DMS 273 treated with DMSO at 0.1 percent for 48 hours (cell line): ENCODE data around the gene WASF2.
"Not testable (repeated sequence)": the region's sequence is repeated elsewhere in the genome, so short reads cannot be mapped to it uniquely, and the experiment has no call there.

Source experiments
- DNase-seq: peaks from one replicate; lab custom pipeline; 2025; lab: John Stamatoyannopoulos, UW

WASF2 gene

DNA sequence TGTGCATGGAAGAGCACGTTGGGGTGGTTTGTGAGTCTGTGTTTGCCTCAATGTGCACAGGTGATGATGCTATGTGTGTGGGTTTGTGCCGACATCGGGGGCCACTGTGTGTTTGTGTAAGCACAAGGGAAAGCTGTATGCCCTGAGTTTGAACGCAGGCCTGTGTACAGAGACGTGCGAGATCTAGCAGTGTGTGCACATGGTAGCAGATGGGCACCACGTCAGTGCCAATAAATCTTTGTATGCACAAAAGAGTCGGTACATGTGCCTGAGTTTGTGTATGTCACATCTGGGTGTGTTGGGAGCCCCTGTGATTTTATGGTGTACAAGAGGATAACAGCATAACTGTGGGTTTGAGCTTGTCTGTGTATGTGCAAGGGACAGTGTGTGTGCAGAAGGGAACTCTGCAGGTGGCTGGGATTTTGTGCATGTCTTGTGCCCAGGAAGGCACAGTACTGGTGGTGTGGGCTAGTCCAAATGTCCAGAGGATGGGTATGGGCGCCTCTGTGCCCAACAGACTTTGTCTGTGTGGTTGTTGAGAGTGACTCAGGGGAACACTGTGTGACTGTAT is 32.0 kb upstream of the WASF2 start:
- DNase-seq, result peak; percentile 46

DNA sequence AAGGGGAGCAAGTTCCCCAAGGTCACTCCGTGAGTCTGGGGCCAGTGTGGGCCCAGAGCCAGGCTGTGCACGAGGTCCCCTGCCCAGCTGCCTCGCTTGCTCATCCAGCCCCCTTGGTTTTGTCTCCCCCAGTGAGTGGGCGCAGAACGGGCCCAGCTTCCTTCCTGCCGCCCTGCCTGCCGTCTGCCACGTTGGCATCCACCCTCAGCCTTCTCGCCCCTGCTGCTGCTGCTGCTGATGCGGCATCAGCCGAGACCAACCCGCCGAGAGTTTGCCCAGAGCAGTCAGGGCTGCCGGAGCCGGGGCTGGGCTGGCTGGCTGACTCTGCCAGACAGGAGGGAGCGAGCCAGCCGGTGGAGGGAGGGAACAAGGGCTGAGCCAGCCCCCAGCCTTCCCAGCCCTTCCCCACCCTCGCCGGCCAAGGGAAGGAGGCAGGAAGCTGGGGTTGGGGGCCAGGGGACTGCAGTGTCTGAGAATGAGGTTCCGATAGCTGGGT is 31.4 kb upstream of the WASF2 start:
- DNase-seq, result peak; percentile 78

DNA sequence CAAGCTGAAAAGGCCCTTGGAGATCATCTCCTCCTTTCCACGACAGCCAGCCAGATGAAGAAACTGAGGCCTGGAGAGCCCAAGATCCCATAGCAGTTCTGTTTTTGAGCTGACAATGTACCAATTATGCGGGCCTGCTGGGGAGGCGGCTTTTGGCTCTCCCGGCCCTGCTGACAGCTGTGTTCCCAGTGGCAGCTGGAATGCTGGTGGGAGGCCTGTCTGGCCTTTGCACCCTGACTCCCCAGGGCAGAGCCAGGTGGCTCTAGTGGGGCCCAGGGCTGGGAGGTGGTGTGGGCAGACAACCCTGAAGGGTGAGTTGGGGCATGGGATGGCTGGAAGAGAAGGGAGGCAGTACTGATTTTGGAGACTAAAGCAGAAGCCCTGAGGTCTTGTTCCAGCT is 30.7 kb upstream of the WASF2 start:
- peak; percentile 49 for DNase-seq

DNA sequence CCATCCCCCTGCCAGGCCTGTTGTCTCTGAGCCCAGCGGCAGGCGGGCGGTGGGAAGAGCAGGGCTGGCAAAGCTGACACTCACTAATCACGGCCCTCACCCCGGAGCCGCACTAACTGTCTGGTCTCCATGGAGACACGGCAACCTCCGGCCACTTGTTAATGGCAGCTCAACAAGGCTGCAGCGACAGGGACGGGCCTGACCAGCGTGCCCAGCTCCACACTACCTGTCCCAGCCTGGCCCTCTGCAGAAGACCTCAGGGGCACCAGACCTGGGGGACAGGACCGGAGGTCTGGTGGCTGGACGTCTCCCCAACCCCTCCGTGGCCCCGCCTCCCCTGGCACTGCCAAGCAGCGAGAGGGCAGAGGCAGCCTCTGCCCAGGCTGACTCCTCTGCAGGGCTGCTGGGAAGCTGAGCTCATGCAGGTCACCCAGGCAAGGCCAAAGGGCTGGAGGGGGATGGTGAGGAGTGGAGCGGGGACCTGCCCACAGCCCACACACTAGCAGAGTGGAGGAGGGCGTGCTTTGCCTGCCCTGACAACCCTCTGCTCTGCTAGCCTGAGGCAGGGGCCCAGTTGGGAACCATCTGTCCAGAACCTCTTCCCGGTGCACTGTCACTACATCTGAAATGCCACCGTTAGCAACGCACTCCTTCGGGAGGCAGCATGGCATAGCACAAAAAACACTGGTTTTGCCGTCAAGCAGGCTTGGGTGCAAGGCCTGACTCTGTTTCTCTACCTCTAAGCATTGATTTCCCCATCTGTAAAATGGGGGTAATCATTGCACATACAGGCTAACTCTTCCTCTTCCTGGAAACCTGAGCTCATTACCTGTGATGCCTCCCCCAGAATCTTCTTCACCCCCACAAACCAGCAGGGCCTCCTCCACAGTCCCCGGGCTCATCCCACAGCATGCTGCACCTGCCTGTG is 29.6 kb upstream of the WASF2 start:
- DNase-seq, result peak; percentile 66

DNA sequence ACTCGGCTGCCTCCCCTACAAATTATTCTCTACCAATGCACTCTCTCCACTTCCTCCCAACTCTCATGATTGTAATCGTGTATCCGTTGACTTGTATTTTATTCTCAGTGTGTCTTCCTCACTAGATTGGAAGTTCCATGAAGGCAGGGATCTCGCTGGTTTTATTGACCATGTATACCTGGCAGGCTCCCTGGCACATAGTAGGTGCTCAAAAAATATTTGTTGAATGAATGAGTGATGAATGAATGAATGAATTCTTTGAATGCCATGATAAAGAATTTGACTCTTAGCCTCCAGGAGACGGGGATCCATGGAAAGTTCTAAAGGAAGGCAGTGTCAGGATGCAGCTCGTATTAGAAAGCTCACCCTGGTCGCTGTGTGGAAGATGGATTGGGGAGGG is 28.8 kb upstream of the WASF2 start:
- DNase-seq, result no peak

DNA sequence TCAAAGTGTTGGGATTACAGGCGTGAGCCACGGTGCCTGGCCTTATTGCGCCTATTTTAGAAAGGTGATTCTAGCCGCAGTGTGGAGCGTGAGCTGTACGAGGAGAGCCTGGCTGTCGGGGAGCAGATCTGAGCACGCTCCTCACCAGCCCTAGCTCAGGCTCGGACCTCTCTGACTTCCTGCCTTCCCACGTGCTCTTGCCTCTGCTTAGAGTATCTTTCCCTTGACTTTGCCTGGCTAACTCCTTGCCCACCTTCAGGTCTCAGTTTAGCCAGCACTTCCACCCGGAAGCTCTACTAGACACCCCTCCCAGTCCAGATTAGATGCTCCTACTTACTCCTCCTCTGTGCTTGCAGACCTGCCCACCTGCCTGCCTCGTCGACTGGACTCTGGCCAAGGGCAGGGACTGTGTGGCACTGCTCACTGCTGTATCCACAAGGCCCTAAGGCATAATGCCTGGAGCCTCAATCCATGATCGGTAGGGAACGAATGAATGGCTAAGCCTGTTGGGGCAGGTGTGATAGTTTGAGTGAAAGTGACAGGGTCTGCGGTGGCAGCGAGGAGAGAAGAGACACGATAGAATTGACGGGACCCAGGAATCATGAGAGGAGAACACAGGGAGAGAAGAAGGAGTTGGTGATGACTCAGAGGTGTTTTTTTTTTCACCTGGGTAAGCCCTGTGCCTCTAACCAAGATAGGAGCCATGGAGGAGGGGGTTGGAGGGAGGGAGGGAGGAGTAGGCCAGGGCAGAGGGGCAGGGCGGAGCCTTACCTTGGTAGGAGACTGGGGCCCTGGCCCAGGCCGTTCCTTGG is 28.1 kb upstream of the WASF2 start:
- no peak for DNase-seq

DNA sequence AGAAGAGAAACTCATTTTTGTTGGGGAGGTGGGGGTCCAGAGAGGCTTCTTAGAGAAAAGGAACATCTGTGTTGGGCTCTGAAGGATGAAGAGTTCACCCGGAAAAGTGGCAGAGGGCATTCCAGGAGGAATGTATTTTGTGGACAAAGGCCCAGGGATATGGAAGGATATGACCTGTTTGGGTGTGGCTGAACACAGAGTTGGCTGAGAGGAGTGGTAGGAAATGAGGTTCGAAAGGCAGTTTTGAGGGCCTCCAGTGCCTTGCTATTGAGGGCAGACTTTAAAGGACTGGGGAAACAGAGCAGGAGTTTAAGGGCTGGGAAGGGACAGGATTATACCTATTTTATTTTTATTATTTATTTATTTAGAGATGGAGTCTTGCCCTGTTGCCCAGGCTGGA is 27.3 kb upstream of the WASF2 start:
- DNase-seq, result no peak

DNA sequence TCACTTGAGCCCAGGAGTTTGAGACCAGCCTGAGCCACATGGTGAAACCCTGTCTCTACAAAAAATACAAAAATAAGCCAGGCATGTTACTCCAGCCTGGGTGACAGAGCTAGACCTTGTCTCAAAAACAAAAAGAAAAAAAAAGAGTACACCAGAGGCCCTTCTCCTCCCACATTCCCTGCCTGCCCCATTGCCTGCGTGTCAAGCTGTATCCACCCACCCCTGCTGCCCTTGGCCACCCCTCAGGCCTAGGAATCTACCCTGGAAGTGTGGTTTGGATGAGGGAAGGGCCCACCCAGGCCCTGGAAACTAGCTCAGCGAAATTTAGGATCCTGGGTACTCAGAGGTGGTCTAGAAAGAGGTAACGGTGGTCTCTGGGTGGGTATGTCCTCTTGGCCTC is 25.7 kb upstream of the WASF2 start:
- DNase-seq, result no peak

DNA sequence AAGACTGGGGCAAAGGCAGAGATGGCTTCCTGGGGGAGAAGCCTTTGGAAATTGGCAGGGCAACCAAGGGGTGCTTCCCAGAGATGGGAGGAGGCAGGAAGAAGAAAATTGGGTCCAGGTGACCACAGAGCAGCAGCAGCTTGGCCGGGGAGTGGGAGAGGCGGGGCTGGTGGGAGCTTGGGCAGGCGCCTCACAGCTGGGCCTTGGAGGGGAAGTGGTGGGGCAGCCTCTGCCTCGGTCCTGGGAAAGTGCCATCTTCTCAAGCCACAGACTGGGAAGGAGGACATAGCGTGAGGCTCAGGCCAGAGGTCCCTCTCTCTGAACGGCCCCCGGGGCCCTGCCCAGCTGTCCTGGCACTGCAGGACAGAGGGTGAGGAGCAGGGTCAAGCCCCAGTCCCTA is 24.0 kb upstream of the WASF2 start:
- DNase-seq, result no peak

DNA sequence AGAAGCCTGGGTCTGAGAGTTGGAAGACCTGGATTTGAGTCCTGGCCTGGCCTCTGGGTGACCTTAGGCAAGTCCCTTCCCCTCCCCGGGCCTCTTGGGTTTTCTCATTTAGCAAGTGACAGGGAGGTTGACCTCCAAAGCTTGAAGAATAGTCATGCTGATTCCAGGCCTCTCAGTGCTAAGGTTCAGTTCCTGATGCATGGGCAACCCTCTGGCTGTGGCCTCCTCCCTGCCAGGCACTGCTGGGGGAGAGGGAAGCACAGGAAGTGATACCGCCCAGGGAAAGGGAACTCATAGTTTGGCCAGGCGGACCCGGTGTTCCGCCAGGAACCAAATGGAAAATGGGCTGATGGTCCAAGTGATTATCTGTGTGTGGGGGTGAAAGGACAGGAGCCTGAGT is 23.6 kb upstream of the WASF2 start:
- DNase-seq, result no peak

DNA sequence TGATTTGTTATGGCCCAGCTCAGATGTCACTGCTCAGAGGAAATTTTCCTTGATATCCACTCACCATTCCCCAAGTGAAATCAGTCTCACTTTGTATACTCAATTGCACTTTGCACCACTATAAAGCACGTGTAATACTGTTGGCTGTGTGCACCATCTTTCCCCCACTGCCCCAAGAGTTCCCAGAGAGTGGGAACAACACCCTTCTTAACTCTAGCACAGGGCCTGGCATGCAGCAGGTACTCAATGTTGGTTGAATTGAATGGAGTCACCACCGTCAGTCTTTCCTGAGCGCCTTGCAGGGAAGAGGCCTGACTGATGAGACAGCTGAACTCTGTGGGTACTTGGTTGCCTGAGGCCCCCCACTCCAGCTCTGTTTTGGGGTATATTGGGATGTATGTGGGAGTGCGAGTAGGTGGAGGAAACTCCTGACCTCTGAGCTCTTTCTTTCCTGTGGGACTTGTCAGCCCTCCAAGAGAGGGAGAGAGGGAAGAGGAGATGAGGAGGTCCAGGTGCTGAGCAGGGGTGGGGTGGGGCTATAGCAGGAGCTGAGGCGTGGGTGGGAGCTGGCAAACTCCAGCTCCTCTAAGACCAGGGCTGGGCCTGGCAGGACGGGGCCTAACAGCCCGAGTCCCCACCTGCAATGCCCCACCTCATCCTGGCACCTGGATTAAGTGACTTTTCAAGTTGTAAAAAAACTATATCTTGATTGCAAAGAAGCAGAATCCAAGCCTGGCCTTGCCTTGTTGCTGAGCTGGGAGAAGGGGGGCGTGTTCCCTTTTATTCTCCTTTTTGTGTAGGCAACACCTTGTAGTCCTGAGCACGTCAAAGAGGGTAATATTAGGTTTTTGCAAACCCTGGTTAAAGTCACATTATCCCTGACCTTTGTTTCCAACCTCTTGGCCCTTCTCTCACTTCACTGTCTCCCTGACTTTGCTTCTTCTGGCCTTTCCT is 19.4 kb upstream of the WASF2 start:
- no peak for DNase-seq

DNA sequence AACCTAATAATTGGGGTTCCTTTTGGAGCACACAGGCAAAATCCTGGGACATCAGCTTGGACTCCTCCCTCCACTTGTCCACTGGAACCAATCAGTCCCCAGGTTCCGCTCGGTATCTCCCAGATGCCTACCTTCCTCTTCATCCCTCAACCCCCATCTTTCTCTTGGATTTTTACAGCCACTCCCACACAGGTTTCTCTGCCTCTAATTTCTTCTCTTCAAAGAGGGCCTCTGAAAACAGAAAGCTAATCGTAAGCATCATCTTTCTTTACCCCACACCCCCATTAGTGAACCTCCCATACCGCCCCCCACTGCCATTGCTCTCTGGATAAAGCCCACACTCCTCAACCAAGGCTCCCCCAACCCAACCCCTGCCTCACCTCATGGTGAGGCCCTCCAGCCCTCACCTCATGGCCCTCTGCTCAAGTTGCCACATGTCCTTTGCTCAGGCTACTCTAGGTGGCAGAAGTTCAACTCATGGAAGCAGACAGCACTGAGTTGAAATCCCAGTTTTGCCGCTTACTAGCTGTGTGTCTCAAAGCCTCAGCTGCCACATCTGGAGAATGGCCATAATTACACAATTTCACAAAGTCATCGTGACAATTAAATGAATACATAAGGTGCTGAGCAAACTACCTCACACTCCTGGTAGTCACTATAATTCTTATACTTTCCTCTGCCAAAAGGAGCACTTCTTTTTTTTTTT is 18.1 kb upstream of the WASF2 start:
- no peak for DNase-seq

DNA sequence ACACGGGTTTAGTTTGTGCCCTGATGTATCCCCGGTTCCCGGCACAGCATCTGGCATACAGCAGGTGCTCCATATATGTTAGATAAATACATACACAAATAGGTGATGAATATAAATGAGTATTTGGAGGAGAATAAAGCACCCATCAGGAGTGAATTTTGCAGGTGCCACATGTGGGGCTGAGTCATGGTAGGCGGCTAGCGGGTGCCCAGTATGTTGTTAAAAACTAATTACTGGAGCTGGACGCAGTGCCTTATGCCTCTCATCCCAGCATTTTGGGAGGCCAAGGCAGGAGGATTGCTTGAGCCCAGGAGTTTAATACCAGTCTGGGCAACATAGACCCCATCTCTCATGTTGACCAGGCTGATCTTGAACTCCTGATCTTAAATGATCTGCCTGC is 16.7 kb upstream of the WASF2 start:
- no peak for DNase-seq

DNA sequence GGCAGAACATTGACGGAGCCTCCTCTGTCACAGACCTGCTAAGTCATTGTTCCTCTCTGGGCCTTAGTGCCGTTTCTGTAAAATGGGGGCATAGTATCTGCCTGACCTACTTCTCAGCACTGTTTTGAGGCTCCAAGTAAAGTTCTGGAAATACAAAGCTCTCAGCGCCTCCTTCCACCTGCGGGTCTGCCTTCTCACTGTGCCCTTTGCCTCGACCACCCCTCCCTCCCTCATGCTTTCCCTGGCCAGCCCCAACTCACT is 15.4 kb upstream of the WASF2 start:
- no peak for DNase-seq

DNA sequence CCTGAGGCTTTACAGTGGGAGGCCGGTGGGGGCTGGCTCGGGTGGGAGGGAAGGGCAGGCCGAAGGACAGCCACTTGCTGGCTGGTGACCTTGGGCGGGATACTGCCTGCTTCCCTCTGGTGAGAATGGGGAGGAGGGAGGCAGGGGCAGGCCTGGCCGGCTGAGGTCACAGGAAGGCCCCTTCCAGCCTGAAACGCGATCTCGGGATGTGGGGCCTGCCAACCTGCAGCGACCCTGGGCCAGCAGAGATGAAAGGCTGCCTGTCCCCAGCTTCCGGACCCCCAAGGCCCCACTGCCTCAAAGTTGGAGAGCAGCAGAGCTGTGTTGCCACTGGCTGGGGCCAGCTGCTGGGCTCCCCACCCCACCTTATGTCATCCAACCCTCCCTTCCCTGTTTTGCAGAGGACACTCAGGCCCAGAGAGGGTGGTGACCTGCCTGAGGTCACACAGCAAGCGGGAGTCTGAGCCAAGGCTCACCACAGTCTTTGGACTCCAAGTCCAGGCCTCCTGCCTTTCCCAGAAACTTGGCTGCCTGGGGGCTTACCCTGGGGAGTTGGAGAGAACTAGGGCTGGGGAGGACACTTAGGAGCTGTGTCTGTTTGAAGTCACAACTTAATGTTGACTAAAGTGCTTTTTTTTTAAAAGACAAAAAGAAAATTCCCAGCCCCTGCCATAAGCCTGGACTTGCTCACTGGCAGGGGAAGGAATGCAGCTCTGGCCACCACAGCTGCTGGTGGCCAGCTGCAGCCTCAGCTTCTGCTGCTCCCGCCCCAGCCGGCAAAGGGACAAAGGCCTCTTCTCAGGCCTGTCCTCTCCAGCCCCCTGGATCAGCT is 14.8 kb upstream of the WASF2 start:
- DNase-seq, result no peak

DNA sequence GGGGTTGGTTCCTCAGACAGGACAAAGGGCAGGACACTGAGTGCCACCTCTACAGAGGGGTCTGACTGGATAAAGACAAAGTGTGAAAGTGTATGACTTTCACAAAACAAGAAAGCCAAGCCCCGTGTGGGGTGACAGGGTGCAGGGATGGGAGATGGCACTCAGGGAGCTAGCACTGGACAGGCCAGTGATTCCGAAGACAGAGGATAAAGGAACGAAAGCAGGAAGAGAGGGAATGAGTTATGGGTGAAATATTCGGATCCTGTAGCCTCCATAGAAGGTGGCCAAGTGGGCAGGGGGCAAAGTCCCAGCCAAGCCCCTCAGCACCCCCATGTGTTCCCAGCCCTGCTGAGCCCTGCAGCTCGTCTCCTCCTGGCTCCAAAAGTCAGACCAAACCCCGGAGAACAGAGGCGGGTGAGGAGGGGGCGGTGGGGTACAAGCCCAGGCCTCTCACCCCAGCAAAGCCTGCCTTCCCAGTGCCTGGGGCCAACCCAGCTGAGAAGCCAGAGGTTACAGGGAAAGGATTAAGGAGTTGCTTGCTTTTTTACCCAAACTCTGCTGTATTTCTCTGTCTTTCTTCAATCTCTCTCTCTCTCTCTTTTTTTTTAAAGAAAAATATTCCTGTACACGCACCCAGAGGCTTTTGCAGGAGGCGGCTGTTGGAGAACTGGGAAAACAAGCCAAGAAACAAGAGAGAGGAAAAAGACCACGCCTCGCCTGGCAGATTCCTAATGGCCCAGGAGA is 14.0 kb upstream of the WASF2 start:
- DNase-seq, result no peak

DNA sequence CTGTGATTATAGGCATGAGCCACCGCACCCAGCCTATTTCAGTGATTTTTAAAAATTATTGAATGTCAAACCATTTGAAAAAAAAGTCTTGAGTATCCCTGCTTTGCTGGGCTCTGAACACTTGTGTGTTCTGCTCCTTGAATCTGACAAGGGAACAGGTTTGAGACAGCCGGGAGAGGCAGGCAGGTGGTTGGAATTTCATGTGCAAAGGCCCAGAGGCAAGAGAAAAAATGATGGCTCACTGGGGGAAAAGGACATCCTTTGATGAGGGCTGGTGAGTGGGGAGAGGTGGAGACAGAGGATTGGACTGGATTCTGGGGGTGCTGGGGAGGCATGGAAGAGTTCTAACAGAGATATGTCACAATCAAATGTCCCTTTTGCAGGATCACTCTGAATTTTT is 13.1 kb upstream of the WASF2 start:
- DNase-seq, result no peak

DNA sequence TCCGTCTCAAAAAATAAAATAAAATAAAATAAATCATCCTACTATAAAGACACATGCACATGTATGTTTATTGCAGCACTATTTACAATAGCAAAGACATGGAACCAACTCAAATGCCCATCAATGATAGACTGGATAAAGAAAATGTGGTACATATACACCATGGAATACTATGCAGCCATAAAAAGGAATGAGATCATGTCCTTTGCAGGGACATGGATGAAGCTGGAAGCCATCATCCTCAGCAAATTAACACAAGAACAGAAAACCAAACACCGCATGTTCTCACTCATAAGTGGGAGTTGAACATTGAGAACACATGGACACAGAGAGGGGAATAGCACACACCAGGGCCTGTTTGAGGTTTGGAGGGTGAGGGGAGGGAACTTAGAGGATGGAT is 11.2 kb upstream of the WASF2 start:
- not testable (repeated sequence) for DNase-seq

DNA sequence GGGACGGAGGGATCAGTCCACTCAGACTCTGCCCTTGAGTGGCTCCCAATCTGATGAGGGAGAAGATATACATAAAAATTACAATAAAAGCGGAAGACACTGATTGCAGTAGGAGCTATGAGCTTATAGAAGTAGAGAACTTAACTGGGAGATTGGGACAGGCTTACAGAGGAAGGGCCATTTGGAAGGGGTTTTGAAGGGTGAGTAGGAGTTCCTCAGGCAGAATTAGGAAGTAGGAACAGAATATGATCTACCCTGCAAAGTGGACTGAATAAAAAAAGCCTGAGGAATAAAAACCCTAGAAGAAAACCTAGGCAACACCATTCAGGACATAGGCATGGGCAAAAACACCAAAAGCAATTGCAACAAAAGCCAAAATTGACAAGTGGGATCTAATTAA is 9.2 kb upstream of the WASF2 start:
- DNase-seq, result no peak
